ENCODE results near the gene MARCHF4.

MARCHF4 gene

GRCh38 chr2:216365518-216365917 lies 6.8 kb downstream of the MARCHF4 start:
- TF ChIP-seq EZH2 (IDR thresholded peaks at IDR 0.05; ENCODE audit: borderline replicate concordance, low read length) (no peak), CTCF (IDR thresholded peaks at IDR 0.05; ENCODE audit: low read length) (no peak)
- no peaks in the 10 kb centered on the region for H3K79me2 ChIP-seq (ENCODE audit: insufficient read depth, low read length)
- no peaks in the 10 kb centered on the region for H4K20me1 ChIP-seq (ENCODE audit: insufficient read depth, low read length)
- no peak overlapping the region for H2AFZ ChIP-seq (ENCODE audit: low read length)
- H3K36me3 ChIP-seq (ENCODE audit: insufficient read depth, low read length) = no peaks in the 10 kb centered on the region
- no peaks in the 10 kb centered on the region for H3K4me1 ChIP-seq (ENCODE audit: insufficient read depth, low read length, severe bottlenecking)
- H3K9me3 ChIP-seq (ENCODE audit: low read length) = no peaks in the 10 kb centered on the region
- no peak overlapping the region for H3K4me3 ChIP-seq (ENCODE audit: low read depth, low read length, poor library complexity, severe bottlenecking)
- H3K9ac ChIP-seq (ENCODE audit: low read length) = no peak overlapping the region
- no peak overlapping the region for H3K4me2 ChIP-seq (ENCODE audit: low read length)
- H3K9me2 ChIP-seq (ENCODE audit: low read depth, low read length) = no peaks in the 10 kb centered on the region
- H3K27ac ChIP-seq (ENCODE audit: low read depth, low read length, poor library complexity, severe bottlenecking) = no peak overlapping the region
- no peaks in the 10 kb centered on the region for H3K27me3 ChIP-seq (ENCODE audit: insufficient read depth, low read length)
- no peaks in the 10 kb centered on the region for H3F3A ChIP-seq (ENCODE audit: insufficient read depth, low read length)

DNA sequence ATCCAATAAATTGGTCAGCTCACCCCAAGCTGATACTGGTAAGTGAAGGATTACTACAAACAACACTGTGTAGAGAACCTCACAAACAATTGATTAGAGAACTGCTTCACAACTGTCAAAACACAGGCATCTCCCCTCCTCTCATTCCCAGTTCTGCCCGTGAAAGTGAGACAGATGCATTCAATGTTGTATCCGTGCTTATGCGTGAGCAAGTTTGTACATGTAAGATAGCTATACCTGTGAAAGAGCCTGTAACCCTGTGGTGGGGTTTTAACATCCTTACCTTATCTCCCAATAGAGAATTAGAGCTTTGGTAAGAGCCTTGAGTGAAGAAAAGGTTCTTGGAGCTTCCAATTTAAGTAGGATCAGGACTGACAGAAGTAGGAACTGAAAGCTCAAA lies 9.1 kb downstream of the MARCHF4 start:
- H3K9ac ChIP-seq (ENCODE audit: low read length) = no peak overlapping the region
- no peaks in the 10 kb centered on the region for H3K27me3 ChIP-seq (ENCODE audit: insufficient read depth, low read length)
- H4K20me1 ChIP-seq (ENCODE audit: insufficient read depth, low read length) = no peaks in the 10 kb centered on the region
- H3K4me2 ChIP-seq (ENCODE audit: low read length) = no peak overlapping the region
- H3K36me3 ChIP-seq (ENCODE audit: insufficient read depth, low read length) = no peaks in the 10 kb centered on the region
- no peak overlapping the region for H3K4me3 ChIP-seq (ENCODE audit: low read depth, low read length, poor library complexity, severe bottlenecking)
- H3K4me1 ChIP-seq (ENCODE audit: insufficient read depth, low read length, severe bottlenecking) = no peaks in the 10 kb centered on the region
- no peak overlapping the region for H3K27ac ChIP-seq (ENCODE audit: low read depth, low read length, poor library complexity, severe bottlenecking)
- H3K79me2 ChIP-seq (ENCODE audit: insufficient read depth, low read length) = no peaks in the 10 kb centered on the region
- TF ChIP-seq CTCF (IDR thresholded peaks at IDR 0.05; ENCODE audit: low read length) (no peak), EZH2 (IDR thresholded peaks at IDR 0.05; ENCODE audit: borderline replicate concordance, low read length) (no peak)
- no peaks in the 10 kb centered on the region for H3K9me2 ChIP-seq (ENCODE audit: low read depth, low read length)
- no peaks in the 10 kb centered on the region for H3F3A ChIP-seq (ENCODE audit: insufficient read depth, low read length)
- H2AFZ ChIP-seq (ENCODE audit: low read length) = no peak overlapping the region
- no peaks in the 10 kb centered on the region for H3K9me3 ChIP-seq (ENCODE audit: low read length)

GRCh38 chr2:216362730-216363129 lies 9.6 kb downstream of the MARCHF4 start:
- Histone ChIP-seq H3F3A (ENCODE audit: insufficient read depth, low read length) (no peaks in the 10 kb centered on the region), H3K4me1 (ENCODE audit: insufficient read depth, low read length, severe bottlenecking) (no peaks in the 10 kb centered on the region), H4K20me1 (ENCODE audit: insufficient read depth, low read length) (no peaks in the 10 kb centered on the region), H2AFZ (ENCODE audit: low read length) (no peak overlapping the region), H3K9ac (ENCODE audit: low read length) (no peak overlapping the region), H3K4me2 (ENCODE audit: low read length) (no peak overlapping the region), H3K27me3 (ENCODE audit: insufficient read depth, low read length) (no peaks in the 10 kb centered on the region), H3K79me2 (ENCODE audit: insufficient read depth, low read length) (no peaks in the 10 kb centered on the region), H3K4me3 (ENCODE audit: low read depth, low read length, poor library complexity, severe bottlenecking) (no peak overlapping the region), H3K27ac (ENCODE audit: low read depth, low read length, poor library complexity, severe bottlenecking) (no peak overlapping the region), H3K36me3 (ENCODE audit: insufficient read depth, low read length) (no peaks in the 10 kb centered on the region), H3K9me3 (ENCODE audit: low read length) (no peaks in the 10 kb centered on the region), H3K9me2 (ENCODE audit: low read depth, low read length) (no peaks in the 10 kb centered on the region)
- no peak for TF ChIP-seq CTCF (IDR thresholded peaks at IDR 0.05; ENCODE audit: low read length)
- TF ChIP-seq EZH2 (IDR thresholded peaks at IDR 0.05; ENCODE audit: borderline replicate concordance, low read length) = no peak
